GM12864 (cell line): ENCODE data around the gene PRSS21.

Source experiments
- DNase-seq: peaks from one replicate; pipeline ENCODE4 v3.0.0-alpha.2; 2011; ENCODE audit warnings: low read depth
- H3K4me3 ChIP-seq: 2 replicates; pipeline ENCODE4 v1.5.1; 2011; ENCODE audit warnings: mild to moderate bottlenecking, low read depth, low read length, control low read depth
- CTCF ChIP-seq: IDR thresholded peaks from 2 replicates; pipeline ENCODE4 v1.5.1; 2011; ENCODE audit warnings: low read depth, mild to moderate bottlenecking, moderate library complexity, low read length, control low read depth, inconsistent platforms; ENCODE audit errors: missing control alignments

PRSS21 gene

GRCh38 chr16:2816751-2817339 lies at the start of gene PRSS21:
PRSS21 (plus strand) TSS chr16:2817237; CDS start chr16:2817269, 32 bp downstream.
- no peak for DNase-seq
- peak; percentile 41 for TF ChIP-seq CTCF
- H3K4me3 ChIP-seq, result no peak within 1 kb of the TSS; the same call in 1 of the 2 replicates

GRCh38 chr16:2767891-2768290 lies 49.1 kb upstream of the PRSS21 start:
- DNase-seq, result no peak

GRCh38 chr16:2768403-2769089 lies 48.5 kb upstream of the PRSS21 start:
- no peak for DNase-seq
- no peak for TF ChIP-seq CTCF
- H3K4me3 ChIP-seq, result no peak overlapping the region

More at GRCh38 chr16:2767891-2768290, 49.1 kb upstream of the PRSS21 start:
- H3K4me3 ChIP-seq, result no peak overlapping the region
- TF ChIP-seq CTCF, result no peak

GRCh38 chr16:2769100-2769529 lies 47.9 kb upstream of the PRSS21 start:
- DNase-seq, result no peak
- no peak for TF ChIP-seq CTCF
- H3K4me3 ChIP-seq, result no peak overlapping the region

GRCh38 chr16:2769675-2770056 lies 47.4 kb upstream of the PRSS21 start:
- TF ChIP-seq CTCF, result no peak
- no peak for DNase-seq
- H3K4me3 ChIP-seq, result no peak overlapping the region

- no peak for DNase-seq
- TF ChIP-seq CTCF, result no peak
- H3K4me3 ChIP-seq, result no peak overlapping the region
These were observed 46.7 kb upstream of the PRSS21 start for GRCh38 chr16:2770057-2770951.
